PC-3 (cell line): ENCODE measurements around the gene WNT4.

Experiments used
- CTCF ChIP-seq: fragments of 300-600 bp; sonication (generic); conservative IDR thresholded peaks from 2 replicates; pipeline ENCODE4 v1.5.1; 2017; ENCODE audit warnings: antibody characterized with exemption, low read depth, mild to moderate bottlenecking, low read length
- EZH2 ChIP-seq: fragments of 300-600 bp; sonication (generic); IDR thresholded peaks from one replicate; pipeline ENCODE4 v1.6.1; 2017; ENCODE audit warnings: antibody characterized with exemption, mild to moderate bottlenecking, low read length; ENCODE audit not compliant: unreplicated experiment

GRCh38 chr1:22093513-22093912, 49.4 kb downstream of the WNT4 start:
- no peak for TF ChIP-seq CTCF
- no peak for TF ChIP-seq EZH2
